HG03280 (cell line): ENCODE data around the gene LASP1.
"Not testable (repeated sequence)": the region's sequence is repeated elsewhere in the genome, so short reads cannot be mapped to it uniquely, and the experiment has no call there.

Experiments used
- ATAC-seq: cut with Tn5 transposase; IDR thresholded peaks from one replicate; pipeline ENCODE4 v1.9.1; 2021; ENCODE audit warnings: mild to moderate bottlenecking, moderate library complexity; ENCODE audit not compliant: unreplicated experiment

LASP1 gene

DNA sequence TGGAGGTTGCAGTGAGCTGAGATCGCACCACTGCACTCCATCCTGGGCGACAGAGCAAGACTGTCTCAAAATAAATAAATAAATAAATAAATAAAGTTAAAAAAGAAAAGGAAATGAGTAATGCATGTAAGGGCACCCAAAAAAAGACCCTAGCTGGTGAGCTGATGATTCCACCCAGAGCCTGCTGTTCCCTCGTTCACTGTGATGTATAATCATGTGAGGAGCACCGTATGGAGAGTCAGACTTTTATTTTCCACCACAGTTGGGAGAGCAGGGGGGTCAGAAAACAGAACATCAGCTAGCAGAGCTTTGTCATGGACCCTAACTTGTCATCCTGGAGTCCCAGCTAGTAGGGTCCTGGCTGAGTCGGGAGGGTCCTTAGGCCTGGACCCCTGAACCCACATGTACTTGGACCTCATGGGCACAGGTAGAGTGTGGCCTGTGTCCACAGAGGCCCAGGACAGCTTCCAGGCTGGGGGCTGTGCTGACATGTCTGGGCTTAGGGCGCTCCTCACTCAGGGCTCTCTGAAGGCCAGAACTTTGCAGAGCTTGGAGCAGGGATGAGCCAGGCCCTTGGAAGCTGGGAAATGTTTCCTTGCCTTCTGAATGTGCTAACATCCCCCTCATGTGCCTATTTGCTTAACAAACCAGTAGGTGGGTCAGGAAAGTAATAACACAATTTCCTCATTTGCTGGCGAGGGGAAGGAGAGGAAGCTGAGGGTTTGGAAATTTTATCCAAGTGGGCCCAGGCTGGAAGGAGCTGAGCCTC, 36.8 kb downstream of the LASP1 start:
- no peak for ATAC-seq

DNA sequence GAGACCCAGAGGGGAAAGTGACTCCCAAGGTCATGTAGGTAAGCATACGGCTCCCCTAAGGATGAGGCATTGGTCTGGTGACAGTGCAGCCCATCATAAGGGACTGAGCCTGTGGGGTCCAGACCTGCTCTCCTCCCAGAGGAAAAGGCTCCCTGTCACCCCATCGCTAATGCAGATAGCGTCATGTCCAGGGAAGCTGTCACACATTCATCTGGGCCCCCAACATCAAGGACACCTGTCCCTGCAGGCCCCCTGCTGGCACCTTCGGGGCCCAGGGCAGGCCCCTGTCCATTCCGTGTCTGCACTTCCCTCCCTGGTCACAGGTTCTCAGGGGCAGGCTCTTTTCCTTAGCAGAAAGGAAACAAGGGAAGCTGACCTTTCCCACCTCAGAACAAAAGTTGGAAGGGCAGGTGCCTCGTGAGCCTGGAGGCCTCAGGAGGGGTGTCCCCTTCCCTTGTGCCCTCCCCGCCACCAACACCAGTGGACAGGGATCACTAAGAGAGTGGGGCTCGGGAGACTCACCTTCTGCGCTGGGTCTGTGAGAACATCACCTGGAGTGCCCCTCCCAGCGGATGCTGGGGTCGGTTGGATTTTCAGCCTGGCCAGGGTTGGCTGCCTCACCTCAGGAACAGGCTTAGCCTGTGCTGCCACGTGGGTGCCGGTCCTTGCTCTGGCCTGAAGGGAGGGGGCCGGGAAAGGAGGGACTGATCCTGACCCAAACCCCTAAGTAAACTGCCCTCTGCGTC, 38.2 kb downstream of the LASP1 start:
- no peak for ATAC-seq

DNA sequence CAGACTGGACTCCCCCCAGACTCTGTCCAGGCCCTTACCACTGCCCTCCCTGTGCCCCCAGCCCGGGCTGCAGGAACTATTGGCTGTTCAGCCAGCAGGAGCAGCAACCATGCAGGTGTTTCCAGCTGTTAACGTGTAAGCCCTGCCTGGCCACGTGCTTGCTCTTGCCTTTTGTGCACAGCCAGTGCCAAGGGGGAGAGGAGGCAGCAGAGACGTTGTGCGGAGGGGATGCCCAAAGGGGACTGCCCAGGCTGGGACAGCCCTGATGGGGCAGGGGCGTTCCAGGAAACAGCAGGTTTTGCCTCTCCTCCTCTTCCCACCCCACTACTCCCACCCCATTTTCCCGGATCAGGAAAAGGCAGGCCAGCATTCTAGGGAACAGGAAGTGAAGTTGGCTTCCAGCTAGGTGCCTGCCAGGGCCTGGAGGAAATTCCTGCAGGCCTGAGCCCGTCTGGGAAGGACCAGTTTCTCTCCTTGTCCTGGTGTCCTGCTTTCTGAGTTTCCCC, 38.9 kb downstream of the LASP1 start:
- no peak for ATAC-seq

DNA sequence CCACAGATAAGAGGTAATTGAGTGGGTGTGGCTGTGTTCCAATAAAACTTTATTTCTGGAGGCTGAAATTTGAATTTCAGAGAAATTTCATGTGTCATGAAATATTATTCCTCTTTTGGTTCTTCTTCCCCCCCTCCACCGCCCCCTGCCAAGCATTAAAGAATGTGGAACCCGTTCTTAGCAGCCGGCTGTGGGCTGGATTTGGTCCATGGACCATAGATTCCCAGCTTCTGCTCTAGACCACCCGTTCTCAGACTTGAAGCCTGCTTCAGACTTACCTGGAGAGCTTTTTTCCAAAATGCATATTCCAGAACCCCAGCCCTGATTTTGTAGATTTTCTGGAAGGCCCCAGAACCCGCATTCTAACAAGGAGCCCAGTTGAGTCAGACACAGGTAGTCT, 40.5 kb downstream of the LASP1 start:
- no peak for ATAC-seq

DNA sequence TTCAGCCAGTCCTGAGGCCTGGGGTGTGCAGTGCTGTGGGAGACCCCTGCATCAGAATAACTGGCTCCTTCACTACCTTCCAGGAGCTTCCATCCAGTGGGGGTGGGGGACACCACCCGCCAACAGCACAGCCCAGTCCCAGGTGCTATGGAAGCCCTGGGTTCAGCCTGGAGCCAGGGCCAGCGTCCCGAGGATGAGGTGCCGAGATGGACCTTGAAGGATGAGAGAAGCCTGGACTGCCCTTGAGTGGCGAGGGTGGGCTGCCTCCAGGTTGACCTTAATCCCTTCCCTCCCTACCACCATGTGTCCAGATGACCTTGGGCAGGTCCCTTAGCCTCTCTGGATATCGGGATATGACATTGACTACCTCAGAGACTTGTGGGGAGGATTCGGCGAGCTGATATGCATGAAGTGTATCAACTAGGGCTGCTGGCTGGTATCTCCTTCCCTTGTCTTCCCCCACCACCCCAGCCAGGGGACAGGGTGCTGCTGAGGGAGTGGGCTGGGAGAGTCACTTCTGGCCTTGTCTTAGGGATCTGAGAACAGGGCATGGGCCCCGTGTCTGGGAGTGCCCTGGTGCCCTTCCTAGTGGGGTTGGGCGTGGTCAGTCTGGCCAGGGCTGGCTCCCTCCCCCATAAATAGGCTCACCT, 41.3 kb downstream of the LASP1 start:
- no peak for ATAC-seq

DNA sequence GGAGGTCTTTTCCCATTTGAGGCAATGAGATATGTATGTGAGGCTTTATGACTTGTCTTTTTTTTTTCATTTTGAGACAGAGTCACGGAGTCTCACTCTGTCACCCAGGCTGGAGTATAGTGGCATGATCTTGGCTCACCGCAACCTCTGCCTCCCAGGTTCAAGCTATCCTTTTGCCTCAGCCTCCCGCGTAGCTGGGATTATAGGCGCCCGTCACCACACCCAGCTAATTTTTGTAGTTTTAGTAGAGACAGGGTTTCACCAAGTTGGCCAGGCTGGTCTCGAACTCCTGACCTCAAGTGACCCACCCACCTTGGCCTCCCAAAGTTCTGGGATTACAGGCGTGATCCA, 41.8 kb downstream of the LASP1 start:
- not testable (repeated sequence) for ATAC-seq

DNA sequence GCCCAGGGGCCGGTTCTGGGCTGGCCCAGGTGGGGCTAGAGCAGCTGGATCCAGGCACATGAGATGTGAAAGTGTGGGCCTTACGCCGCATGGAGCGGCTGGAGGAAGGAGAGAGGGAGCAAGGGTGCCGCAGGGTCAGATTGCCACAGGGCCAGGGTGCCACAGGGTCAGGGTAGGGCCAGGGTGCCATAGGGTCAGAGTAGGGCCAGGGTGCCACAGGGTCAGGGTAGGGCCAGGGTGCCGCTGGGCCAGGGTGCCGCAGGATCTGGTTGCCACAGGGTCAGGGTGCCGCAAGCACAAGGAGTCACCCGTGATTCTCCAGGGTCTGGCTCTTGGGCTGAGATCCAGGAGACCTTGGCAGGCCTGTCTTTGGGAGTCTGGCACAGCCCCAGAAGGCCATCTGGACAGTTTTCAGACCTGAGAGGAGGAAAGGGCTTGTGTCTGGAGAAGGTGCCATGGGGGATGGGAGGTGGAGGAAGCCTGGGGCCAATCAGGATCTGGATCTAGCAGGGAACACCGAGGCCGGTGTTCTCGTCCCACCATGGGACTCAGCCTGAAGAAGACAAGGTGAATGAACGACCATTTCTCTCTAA, 42.5 kb downstream of the LASP1 start:
- ATAC-seq = no peak

DNA sequence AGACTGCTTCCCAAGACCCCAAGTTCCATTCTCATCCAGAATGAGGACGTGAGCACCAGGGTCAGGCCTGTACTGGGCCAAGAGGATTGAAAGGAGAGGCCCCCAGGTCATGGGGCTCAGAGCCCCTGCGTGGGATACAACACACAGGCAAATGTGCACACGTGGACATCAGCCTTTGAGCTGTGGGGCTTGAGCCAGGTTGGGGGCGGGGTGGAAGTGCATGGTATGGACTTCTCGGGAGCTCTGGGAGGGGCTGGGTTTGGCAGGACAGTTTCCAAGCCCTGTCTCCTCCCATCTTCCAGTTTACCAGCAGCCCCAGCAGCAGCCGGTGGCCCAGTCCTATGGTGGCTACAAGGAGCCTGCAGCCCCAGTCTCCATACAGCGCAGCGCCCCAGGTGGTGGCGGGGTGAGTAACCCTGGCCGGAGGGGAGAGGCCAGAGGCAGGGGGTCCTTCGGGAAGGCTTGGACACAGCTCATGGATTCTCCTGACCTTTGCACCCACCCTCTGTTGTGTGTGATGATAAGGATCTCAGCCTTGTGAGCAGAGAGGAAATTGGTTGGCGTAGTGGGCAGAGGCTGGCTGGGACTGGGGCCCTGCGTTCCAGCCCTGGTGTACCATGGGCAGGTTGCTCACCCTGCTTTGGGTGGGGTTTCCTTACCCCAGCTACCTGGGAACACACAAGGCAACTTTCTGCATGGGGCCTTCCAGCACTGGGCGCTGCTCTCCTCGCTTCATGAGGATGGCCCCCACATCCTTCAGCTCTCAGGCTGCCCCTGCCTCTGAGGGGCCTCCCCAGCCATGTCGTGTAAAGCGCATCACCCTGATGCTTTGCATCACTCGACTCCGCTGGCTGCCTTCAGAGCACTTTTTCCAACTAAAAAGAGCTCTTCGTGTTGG, 45.1 kb downstream of the LASP1 start:
- ATAC-seq = no peak

DNA sequence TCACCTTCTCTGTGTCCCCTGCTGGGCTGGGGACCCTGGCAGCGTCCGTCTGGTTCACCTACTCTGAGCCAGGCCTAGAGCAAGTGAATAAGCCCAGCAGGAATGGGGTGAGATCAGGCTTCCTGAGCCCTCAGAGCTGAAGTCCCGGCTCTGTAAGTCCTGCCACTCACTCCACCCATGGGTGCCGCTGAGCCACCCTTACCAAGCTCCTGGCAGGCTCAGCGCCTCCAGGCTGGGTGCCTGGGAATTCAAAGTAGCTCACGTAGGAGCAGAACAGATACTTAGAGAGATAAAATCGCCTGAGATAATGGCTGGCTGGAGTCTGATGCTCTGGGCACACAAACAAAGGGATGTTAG, 45.8 kb downstream of the LASP1 start:
- no peak for ATAC-seq

DNA sequence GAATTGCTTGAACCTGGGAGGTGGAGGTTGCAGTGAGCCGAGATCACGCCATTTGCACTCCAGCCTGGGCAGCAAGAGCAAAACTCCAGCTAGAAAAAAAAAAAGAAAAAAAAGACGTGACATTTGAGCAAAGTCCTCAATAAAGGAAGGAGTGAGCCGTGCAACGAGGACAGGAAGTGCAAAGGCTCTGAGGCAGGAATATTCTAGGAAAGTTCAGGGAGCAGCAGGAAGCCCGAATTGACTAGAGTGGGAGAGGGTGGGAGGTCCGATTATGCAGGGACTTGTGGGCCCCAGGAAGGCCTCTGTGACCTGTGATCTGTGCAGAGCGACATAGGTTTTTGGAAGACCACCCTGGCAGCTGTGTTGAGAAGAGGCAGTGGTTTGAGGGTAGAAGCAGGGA, 46.9 kb downstream of the LASP1 start:
- ATAC-seq = no peak

DNA sequence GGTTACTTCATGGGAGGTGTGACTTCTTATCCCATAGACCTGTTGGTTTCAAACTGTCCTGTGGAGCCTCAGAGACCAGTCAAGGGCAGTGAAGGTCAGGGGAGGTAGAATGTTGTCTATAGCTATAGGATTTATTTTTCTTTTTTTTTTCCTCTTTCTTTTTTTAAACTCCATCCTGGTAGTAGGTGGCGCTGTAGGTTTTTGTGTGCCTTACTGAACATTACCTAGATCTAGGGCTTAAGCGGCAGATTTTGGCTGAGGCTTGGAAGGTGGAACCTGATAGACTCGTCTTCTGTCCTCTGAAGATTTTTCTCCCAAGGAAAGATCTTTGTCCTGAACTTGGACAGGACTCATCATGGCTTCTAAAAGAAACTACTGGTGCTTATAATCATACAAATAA, 47.4 kb downstream of the LASP1 start:
- no peak for ATAC-seq

DNA sequence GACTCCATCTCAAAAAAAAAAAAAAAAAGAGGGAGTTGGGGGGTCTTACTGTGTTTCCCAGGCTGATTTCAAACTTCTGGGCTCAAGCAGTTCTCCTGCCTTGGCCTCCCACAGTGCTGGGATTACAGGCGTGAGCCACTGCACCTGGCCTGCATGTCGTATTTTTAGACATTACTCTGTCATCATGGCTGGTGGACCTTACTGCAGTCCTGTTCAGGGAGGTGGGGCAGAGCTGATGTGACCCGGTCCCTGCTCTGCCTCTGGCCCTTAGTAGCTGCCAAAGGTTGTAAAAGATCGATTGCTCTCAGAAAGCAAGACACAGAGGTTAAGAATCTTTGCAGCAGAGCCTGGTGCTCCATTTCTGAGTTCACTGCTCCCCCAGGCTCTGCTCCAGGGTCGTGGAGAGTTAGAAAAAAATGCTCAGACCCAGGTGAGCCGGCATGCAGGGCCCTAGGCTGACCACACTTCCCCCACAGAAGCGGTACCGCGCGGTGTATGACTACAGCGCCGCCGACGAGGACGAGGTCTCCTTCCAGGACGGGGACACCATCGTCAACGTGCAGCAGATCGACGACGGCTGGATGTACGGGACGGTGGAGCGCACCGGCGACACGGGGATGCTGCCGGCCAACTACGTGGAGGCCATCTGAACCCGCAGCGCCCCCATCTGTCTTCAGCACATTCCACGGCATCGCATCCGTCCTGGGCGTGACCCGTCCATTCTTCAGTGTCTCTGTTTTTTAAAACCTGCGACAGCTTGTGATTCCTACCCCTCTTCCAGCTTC, 48.5 kb downstream of the LASP1 start:
- ATAC-seq = no peak

DNA sequence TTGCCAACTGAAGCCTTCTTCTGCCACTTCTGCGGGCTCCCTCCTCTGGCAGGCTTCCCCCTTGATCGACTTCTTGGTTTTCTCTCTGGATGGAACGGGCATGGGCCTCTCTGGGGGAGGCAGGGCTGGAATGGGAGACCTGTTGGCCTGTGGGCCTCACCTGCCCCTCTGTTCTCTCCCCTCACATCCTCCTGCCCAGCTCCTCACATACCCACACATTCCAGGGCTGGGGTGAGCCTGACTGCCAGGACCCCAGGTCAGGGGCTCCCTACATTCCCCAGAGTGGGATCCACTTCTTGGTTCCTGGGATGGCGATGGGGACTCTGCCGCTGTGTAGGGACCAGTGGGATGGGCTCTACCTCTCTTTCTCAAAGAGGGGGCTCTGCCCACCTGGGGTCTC, 49.1 kb downstream of the LASP1 start:
- no peak for ATAC-seq

DNA sequence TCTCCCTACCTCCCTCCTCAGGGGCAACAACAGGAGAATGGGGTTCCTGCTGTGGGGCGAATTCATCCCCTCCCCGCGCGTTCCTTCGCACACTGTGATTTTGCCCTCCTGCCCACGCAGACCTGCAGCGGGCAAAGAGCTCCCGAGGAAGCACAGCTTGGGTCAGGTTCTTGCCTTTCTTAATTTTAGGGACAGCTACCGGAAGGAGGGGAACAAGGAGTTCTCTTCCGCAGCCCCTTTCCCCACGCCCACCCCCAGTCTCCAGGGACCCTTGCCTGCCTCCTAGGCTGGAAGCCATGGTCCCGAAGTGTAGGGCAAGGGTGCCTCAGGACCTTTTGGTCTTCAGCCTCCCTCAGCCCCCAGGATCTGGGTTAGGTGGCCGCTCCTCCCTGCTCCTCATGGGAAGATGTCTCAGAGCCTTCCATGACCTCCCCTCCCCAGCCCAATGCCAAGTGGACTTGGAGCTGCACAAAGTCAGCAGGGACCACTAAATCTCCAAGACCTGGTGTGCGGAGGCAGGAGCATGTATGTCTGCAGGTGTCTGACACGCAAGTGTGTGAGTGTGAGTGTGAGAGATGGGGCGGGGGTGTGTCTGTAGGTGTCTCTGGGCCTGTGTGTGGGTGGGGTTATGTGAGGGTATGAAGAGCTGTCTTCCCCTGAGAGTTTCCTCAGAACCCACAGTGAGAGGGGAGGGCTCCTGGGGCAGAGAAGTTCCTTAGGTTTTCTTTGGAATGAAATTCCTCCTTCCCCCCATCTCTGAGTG, 49.6 kb downstream of the LASP1 start:
- no peak for ATAC-seq

DNA sequence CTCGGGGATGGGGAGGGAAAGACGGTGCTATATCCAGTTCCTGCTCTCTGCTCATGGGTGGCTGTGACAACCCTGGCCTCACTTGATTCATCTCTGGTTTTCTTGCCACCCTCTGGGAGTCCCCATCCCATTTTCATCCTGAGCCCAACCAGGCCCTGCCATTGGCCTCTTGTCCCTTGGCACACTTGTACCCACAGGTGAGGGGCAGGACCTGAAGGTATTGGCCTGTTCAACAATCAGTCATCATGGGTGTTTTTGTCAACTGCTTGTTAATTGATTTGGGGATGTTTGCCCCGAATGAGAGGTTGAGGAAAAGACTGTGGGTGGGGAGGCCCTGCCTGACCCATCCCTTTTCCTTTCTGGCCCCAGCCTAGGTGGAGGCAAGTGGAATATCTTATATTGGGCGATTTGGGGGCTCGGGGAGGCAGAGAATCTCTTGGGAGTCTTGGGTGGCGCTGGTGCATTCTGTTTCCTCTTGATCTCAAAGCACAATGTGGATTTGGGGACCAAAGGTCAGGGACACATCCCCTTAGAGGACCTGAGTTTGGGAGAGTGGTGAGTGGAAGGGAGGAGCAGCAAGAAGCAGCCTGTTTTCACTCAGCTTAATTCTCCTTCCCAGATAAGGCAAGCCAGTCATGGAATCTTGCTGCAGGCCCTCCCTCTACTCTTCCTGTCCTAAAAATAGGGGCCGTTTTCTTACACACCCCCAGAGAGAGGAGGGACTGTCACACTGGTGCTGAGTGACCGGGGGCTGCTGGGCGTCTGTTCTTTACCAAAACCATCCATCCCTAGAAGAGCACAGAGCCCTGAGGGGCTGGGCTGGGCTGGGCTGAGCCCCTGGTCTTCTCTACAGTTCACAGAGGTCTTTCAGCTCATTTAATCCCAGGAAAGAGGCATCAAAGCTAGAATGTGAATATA, 50.8 kb downstream of the LASP1 start:
- no peak for ATAC-seq

DNA sequence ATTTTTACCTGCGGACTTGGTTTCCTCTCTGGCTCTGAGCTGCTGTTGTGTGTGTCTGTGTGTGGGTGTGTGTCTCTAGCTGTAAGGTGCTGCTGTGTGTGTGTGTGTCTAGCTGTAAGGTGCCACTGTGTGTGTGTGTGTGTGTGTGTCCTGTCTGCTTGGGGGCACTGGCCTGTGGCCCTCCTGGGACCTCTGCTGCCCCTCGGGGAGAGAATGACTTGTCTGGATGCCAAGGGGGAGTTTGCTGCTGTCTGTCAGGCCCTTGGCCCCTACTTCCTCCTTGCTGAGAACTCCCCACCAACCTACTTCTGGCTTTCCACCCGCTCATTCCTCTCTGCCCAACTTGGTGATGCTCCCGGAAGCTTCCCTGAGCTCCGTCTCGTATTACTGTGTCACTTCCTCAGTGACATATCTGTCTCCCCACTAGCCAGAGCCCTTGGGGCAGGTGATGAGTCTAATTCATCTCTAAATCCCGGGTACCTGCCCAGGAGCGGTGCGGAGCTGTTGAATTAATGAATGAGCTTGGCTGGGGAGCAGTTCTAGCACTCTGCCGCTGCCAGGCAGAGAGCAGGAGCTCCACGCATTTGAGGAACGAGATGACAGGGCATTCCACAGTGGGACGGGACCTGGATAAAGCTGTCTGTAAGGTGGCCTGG, 52.0 kb downstream of the LASP1 start:
- no peak for ATAC-seq

DNA sequence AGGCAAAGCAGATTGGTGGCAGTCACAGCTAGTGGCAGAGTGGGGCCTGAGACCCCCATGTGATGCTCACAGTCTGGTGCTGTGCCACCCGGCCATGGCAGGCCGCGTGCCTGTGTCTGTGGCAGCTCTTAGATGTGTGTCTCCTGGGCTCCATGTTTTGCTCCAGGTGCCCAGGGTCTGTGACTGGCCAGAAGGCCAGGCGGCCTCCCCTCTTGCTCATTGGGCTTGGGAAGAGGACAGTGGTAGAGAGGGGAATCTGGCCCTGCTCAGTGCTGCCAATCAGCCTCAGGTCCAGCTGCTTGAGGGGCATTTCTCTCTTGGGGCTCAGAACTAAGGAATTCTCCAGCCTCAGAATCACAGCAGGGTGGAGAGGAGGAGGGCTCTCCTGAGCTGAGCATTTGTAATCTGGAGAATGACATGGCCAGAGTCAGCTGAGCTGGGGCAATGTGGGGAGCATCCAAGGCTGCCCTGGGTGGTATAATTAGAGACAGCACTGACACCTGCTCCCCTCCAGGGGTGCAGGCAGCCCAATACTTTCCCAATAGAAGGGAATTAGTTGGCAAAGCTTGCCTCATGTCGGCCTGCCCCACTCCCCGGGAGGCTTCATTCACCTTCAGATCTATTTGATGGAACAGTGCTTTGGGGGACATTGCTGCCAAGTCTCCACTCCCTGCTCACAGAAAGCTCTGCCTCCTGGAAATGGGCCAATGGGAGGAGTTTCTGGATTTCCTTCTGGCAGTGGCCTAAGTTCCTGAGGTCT, 52.9 kb downstream of the LASP1 start:
- no peak for ATAC-seq
